HepG2 (cell line): ENCODE data around the gene ACOT8. TPM values are rescaled to one million over a fixed set of nuclear protein-coding genes. Genes with fewer than 3 reads are reported as not detected.
A peak's percentile ranks its signal among the peaks of the same experiment; 100 is the strongest.

Experiments
- BCLAF1 ChIP-seq: fragments of 450-650 bp; IDR thresholded peaks from 2 replicates; pipeline ENCODE4 v1.6.1; 2017; ENCODE audit warnings: mild to moderate bottlenecking
- ETS1 ChIP-seq: sonication (generic); formaldehyde crosslinking; IDR thresholded peaks from 2 replicates; pipeline ENCODE4 v1.4.0; 2020; ENCODE audit warnings: missing genetic modification reagents
- MXD3 ChIP-seq: IDR thresholded peaks from 2 replicates; pipeline ENCODE4 v1.6.1; 2016; ENCODE audit warnings: mild to moderate bottlenecking, missing biosample characterization, missing genetic modification reagents
- NR2F6 ChIP-seq, 2 experiments: IDR thresholded peaks; 2 replicates each; pipeline ENCODE4 v1.6.1; 2016; ENCODE audit warnings: antibody characterized with exemption in 1 of 2, mild to moderate bottlenecking in 1 of 2
- SOX6 ChIP-seq, 2 experiments: fragments of 450-650 bp in 1 of 2; sonication (generic) in 1 of 2; formaldehyde crosslinking in 1 of 2; IDR thresholded peaks; 2 replicates each; pipeline versions ENCODE4 v1.4.0 to v1.6.1; 2017 to 2020; ENCODE audit warnings: antibody characterized with exemption in 1 of 2, mild to moderate bottlenecking in 1 of 2, missing genetic modification reagents in 1 of 2
- TRIM22 ChIP-seq: fragments of 450-650 bp; IDR thresholded peaks from 2 replicates; pipeline ENCODE4 v1.6.1; 2017
- ZNF335 ChIP-seq: sonication (generic); formaldehyde crosslinking; IDR thresholded peaks from 2 replicates; pipeline ENCODE4 v1.4.0; 2020; ENCODE audit warnings: missing genetic modification reagents
- ZNF564 ChIP-seq: sonication (generic); formaldehyde crosslinking; IDR thresholded peaks from 2 replicates; pipeline ENCODE4 v1.8.1; 2023; ENCODE audit warnings: mild to moderate bottlenecking, missing genetic modification reagents
- ZNF737 ChIP-seq: sonication (generic); formaldehyde crosslinking; IDR thresholded peaks from 2 replicates; pipeline ENCODE4 v1.5.0; 2020; ENCODE audit warnings: missing genetic modification reagents, mild to moderate bottlenecking, borderline replicate concordance
- polyA plus RNA-seq, 8 experiments: library from polyadenylated mRNA; depleted of rRNA in 3 of 8; stranded (reverse) in 7 of 8; unstranded in 1 of 8; fragments of >200 nt; fragmentation: Illumina TruSeq in 4 of 8; extraction: Trizol in 4 of 8; gene quantifications; 2 replicates each; pipeline versions ENCODE4 v1.2.1 to v1.2.3, GENCODE V29; 2011 to 2016; ENCODE audit warnings: low read depth in 4 of 8, missing spikeins in 1 of 8, mixed read lengths in 1 of 8; ENCODE audit not compliant: insufficient read depth in 1 of 8
- total RNA-seq, 5 experiments: library from RNA; depleted of rRNA; stranded (reverse); fragments of >200 nt; fragmentation: Illumina TruSeq; extraction: Trizol; gene quantifications; 2 replicates each; pipeline ENCODE4 v1.2.3, GENCODE V29; 2016; ENCODE audit warnings: low read depth in 1 of 5
- TF ChIP-seq, protein P1 (sequence below): sonication (generic); formaldehyde crosslinking; IDR thresholded peaks from 2 replicates; pipeline ENCODE4 v1.4.0; 2020; ENCODE audit warnings: low read depth, missing genetic modification reagents

ACOT8 gene
- total and polyA plus RNA-seq, 2 of the 13 experiments (the other 11 are each of a cell fraction or from before 2014, with no cell fraction given), result 31.4 to 45.5 TPM

GRCh38 chr20:45857114-45857881, at the start of gene ACOT8, which contains the start of gene ZSWIM3 (continued):
- TF ChIP-seq ETS1 (no peak; the same call in 1 of the 2 replicates), ZNF737 (CRISPR knock-in tag) (no peak), TRIM22 (no peak), SOX6 (IDR thresholded peaks at IDR 0.05) (no peak), SOX6 (CRISPR knock-in tag; IDR thresholded peaks at IDR 0.05) (peak; percentile 78), MXD3 (CRISPR knock-in tag) (peak; percentile 95), ZNF564 (no peak; the same call in none of the 2 replicates), BCLAF1 (no peak), NR2F6 (IDR thresholded peaks at IDR 0.05) (peak; percentile 93), NR2F6 (CRISPR knock-in tag; IDR thresholded peaks at IDR 0.05) (peak; percentile 83), ZNF335 (CRISPR knock-in tag) (peak; percentile 86; the same call in 1 of the 2 replicates)
- TF ChIP-seq, protein P1, sequence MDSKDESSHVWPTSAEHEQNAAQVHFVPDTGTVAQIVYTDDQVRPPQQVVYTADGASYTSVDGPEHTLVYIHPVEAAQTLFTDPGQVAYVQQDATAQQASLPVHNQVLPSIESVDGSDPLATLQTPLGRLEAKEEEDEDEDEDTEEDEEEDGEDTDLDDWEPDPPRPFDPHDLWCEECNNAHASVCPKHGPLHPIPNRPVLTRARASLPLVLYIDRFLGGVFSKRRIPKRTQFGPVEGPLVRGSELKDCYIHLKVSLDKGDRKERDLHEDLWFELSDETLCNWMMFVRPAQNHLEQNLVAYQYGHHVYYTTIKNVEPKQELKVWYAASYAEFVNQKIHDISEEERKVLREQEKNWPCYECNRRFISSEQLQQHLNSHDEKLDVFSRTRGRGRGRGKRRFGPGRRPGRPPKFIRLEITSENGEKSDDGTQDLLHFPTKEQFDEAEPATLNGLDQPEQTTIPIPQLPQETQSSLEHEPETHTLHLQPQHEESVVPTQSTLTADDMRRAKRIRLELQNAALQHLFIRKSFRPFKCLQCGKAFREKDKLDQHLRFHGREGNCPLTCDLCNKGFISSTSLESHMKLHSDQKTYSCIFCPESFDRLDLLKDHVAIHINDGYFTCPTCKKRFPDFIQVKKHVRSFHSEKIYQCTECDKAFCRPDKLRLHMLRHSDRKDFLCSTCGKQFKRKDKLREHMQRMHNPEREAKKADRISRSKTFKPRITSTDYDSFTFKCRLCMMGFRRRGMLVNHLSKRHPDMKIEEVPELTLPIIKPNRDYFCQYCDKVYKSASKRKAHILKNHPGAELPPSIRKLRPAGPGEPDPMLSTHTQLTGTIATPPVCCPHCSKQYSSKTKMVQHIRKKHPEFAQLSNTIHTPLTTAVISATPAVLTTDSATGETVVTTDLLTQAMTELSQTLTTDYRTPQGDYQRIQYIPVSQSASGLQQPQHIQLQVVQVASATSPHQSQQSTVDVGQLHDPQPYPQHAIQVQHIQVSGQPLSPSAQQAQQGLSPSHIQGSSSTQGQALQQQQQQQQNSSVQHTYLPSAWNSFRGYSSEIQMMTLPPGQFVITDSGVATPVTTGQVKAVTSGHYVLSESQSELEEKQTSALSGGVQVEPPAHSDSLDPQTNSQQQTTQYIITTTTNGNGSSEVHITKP (CRISPR knock-in tag), result peak; percentile 9; the same call in 1 of the 2 replicates
